T-helper 2 cell treated with Interferon-gamma antibody and Interleukin-4, amounts not matched to agents 100 ng/mL and 5 ng/mL, for 36 hours (primary cell): ENCODE results near the gene PTPRN2. TPM values are rescaled to one million over a fixed set of nuclear protein-coding genes. Genes with fewer than 3 reads are reported as not detected.
"Not testable (repeated sequence)": the region's sequence is repeated elsewhere in the genome, so short reads cannot be mapped to it uniquely, and the experiment has no call there.

ENCODE experiments used
- intact Hi-C: fragments of 100-400 bp; cut with micrococcal nuclease; formaldehyde crosslinking; loops from one replicate; pipeline ENCODE4 v1.15.1; 2023
- total RNA-seq: library from RNA; stranded (reverse); gene quantifications from 2 replicates; pipeline ENCODE4 v1.2.3, GENCODE V29; 2022

The PTPRN2 gene
- total RNA-seq, 1 donor from 2014 or later, result 5.1 TPM

- intact Hi-C loops, result no loop called here
These were observed 68.5 kb downstream of the PTPRN2 start for GRCh38 chr7:158518980-158519632.

GRCh38 chr7:158517571-158517970 is 70.1 kb downstream of the PTPRN2 start:
- intact Hi-C loops, result no loop called here

GRCh38 chr7:158517072-158517471 is 70.6 kb downstream of the PTPRN2 start:
- intact Hi-C loops, result no loop called here

GRCh38 chr7:158516524-158516923 is 71.1 kb downstream of the PTPRN2 start:
- intact Hi-C loops, result no loop called here

GRCh38 chr7:158512869-158513268 is 74.8 kb downstream of the PTPRN2 start:
- intact Hi-C loops, result no loop called here

GRCh38 chr7:158512042-158512441 is 75.6 kb downstream of the PTPRN2 start:
- intact Hi-C loops, result no loop called here

GRCh38 chr7:158508802-158509385 is 78.7 kb downstream of the PTPRN2 start:
- intact Hi-C loops, result no loop called here

- intact Hi-C loops, result not testable (repeated sequence)
These were observed 79.3 kb downstream of the PTPRN2 start for GRCh38 chr7:158508321-158508720.

GRCh38 chr7:158507917-158508316 is 79.7 kb downstream of the PTPRN2 start:
- intact Hi-C loops, result no loop called here

- intact Hi-C loops, result not testable (repeated sequence)
These were observed 80.4 kb downstream of the PTPRN2 start for GRCh38 chr7:158507175-158507574.

- intact Hi-C loops, result no loop called here
These were observed 81.0 kb downstream of the PTPRN2 start for GRCh38 chr7:158506626-158507025.

GRCh38 chr7:158505683-158506082 is 81.9 kb downstream of the PTPRN2 start:
- intact Hi-C loops, result no loop called here

- intact Hi-C loops, result no loop called here
These were observed 85.4 kb downstream of the PTPRN2 start for GRCh38 chr7:158502068-158502750.

GRCh38 chr7:158501393-158502067 is 86.1 kb downstream of the PTPRN2 start:
- intact Hi-C loops, result no loop called here

GRCh38 chr7:158500651-158501052 is 87.0 kb downstream of the PTPRN2 start:
- intact Hi-C loops, result no loop called here

- intact Hi-C loops, result no loop called here
These were observed 88.6 kb downstream of the PTPRN2 start for GRCh38 chr7:158499082-158499455.

- intact Hi-C loops, result no loop called here
These were observed 89.1 kb downstream of the PTPRN2 start for GRCh38 chr7:158498443-158499081.

- intact Hi-C loops, result no loop called here
These were observed 90.0 kb downstream of the PTPRN2 start for GRCh38 chr7:158497627-158498026.

- intact Hi-C loops, result no loop called here
These were observed 91.8 kb downstream of the PTPRN2 start for GRCh38 chr7:158495786-158496185.

- intact Hi-C loops, result no loop called here
These were observed 92.4 kb downstream of the PTPRN2 start for GRCh38 chr7:158495216-158495615.

GRCh38 chr7:158494643-158495042 is 93.0 kb downstream of the PTPRN2 start:
- intact Hi-C loops, result no loop called here

GRCh38 chr7:158494162-158494586 is 93.4 kb downstream of the PTPRN2 start:
- intact Hi-C loops, result no loop called here
